ENCODE results near the gene ASB4. TPM values are rescaled to one million over a fixed set of nuclear protein-coding genes. Genes with fewer than 3 reads are reported as not detected.

Gene ASB4
- total RNA-seq, 4 donors from 2014 or later = 0.19 TPM; not detected in 3

DNA sequence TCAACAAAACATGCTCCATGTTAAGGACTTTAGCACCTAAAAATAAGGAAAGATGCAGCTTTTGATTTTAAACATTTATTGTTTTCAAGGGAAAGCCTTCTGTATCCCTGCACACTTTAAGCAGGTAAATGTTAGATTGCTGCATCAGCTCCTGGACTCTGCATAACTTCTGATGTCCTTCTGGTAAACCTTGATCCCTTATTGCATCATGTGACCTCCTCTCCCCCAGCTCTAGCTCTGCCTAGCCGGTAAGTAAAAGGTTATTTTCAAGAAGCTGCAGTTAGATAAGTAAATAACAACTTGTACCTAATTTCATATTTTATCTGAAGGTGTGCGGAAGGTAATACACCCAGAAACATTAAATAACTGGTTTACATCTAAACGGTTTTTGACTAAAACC lies 73.1 kb downstream of the ASB4 start:
- no peaks in the 10 kb centered on the region for H3K36me3 ChIP-seq
- peaks cover 0 to 4% (median 0%) of the 10 kb centered on the region in 3 donors for H3K4me1 ChIP-seq
- WGBS, 2 donors = 68 to 75% methylated on average over 3 of the region's 3 CpGs
- no peaks in the 10 kb centered on the region for H3K9me3 ChIP-seq
- H3K27ac ChIP-seq = no peak overlapping the region
- intact Hi-C loops (cut with DNase I) = no loop called here
- no peak overlapping the region for H3K4me3 ChIP-seq
- no peaks in the 10 kb centered on the region for H3K27me3 ChIP-seq
- DNase-seq = no peak
- TF ChIP-seq, protein P1, sequence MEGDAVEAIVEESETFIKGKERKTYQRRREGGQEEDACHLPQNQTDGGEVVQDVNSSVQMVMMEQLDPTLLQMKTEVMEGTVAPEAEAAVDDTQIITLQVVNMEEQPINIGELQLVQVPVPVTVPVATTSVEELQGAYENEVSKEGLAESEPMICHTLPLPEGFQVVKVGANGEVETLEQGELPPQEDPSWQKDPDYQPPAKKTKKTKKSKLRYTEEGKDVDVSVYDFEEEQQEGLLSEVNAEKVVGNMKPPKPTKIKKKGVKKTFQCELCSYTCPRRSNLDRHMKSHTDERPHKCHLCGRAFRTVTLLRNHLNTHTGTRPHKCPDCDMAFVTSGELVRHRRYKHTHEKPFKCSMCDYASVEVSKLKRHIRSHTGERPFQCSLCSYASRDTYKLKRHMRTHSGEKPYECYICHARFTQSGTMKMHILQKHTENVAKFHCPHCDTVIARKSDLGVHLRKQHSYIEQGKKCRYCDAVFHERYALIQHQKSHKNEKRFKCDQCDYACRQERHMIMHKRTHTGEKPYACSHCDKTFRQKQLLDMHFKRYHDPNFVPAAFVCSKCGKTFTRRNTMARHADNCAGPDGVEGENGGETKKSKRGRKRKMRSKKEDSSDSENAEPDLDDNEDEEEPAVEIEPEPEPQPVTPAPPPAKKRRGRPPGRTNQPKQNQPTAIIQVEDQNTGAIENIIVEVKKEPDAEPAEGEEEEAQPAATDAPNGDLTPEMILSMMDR (IDR thresholded peaks at IDR 0.05) = no peak
- TF ChIP-seq POLR2A (IDR thresholded peaks at IDR 0.05) = no peak

DNA sequence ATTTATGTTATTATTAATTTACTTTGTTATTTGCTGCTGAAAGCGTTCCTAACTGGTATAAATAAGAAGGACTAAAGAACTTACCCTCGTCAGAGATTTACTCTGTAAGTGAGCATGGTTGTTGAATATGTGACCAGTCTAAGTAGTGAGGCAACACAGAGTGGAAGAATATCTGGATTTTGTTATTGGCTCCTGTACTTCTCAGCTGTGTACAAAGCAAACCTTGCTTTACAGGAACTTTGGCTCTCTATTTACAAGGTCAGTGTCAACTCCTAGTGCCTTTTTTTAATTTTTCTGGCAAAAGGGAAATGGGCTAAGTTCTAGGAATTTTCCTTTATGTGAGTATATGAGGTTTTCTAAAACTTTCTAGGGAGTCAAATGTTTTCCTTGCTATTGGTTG lies 74.9 kb downstream of the ASB4 start:
- Histone ChIP-seq H3K4me1 (no peaks in the 10 kb centered on the region), H3K9me3 (no peaks in the 10 kb centered on the region), H3K4me3 (no peak overlapping the region), H3K27ac (no peak overlapping the region), H3K27me3 (no peaks in the 10 kb centered on the region), H3K36me3 (no peaks in the 10 kb centered on the region)
- DNase-seq = no peak
- no peak for TF ChIP-seq POLR2A (IDR thresholded peaks at IDR 0.05)
- TF ChIP-seq, protein P1 (IDR thresholded peaks at IDR 0.05) = no peak
- intact Hi-C loops (cut with DNase I) = no loop called here
- 41 to 67% methylated on average over 2 of the region's 2 CpGs for WGBS, 2 donors

DNA sequence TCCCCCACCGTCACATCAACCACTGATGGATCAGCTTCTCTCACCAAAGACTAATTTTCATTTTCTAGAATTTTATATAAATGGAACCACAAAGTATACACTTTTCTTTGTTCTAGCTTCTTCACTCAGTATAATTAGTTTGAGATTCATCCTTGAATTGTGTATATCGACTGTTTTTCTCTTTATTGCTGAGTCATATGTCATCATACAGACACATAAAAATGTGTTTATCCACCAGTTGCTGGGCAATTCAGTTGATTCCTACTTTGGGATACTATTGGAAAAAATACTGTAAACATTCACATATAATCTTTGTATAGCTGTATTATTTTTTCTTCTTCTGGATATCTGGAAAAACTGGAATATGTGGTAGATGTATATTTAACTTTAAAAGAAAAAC lies 84.0 kb downstream of the ASB4 start:
- Histone ChIP-seq H3K27ac (no peak overlapping the region), H3K9me3 (no peaks in the 10 kb centered on the region), H3K36me3 (no peaks in the 10 kb centered on the region), H3K4me3 (no peak overlapping the region), H3K27me3 (no peaks in the 10 kb centered on the region), H3K4me1 (no peaks in the 10 kb centered on the region)
- WGBS, 2 donors = 72 to 79% methylated on average over 2 of the region's 2 CpGs
- no peak for DNase-seq
- no peak for TF ChIP-seq POLR2A (IDR thresholded peaks at IDR 0.05)
- TF ChIP-seq, protein P1 (IDR thresholded peaks at IDR 0.05) = no peak
- intact Hi-C loops (cut with DNase I) = no loop called here

DNA sequence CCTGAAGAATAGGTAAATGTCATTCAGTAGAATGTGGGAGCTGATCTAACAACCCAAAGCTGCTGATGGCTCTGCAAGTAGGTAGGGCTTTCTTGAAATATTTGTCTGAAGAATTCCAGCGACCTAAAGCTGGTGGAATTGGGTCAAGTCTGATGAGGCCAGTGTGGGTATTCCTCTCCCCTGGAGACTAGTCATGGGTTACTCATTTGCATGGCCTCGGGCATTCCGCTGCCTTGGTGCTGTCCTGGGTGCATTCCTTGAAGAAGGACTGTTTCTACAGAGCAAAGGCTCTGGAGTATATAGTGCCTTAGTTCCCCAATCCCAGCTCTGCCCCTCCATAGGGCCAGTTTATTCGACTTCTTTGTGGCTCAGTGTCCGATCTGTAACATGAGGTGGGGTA lies 91.4 kb downstream of the ASB4 start:
- TF ChIP-seq, protein P1 (IDR thresholded peaks at IDR 0.05) = no peak
- no peak for TF ChIP-seq POLR2A (IDR thresholded peaks at IDR 0.05)
- Histone ChIP-seq H3K36me3 (no peaks in the 10 kb centered on the region), H3K27me3 (no peaks in the 10 kb centered on the region), H3K4me1 (peaks cover 0 to 9% (median 0%) of the 10 kb centered on the region in 3 donors), H3K4me3 (no peak overlapping the region), H3K27ac (no peak overlapping the region), H3K9me3 (no peaks in the 10 kb centered on the region)
- intact Hi-C loops (cut with DNase I) = no loop called here
- no peak for DNase-seq
- 69 to 76% methylated on average over 3 to 4 of the region's 5 CpGs for WGBS, 2 donors

DNA sequence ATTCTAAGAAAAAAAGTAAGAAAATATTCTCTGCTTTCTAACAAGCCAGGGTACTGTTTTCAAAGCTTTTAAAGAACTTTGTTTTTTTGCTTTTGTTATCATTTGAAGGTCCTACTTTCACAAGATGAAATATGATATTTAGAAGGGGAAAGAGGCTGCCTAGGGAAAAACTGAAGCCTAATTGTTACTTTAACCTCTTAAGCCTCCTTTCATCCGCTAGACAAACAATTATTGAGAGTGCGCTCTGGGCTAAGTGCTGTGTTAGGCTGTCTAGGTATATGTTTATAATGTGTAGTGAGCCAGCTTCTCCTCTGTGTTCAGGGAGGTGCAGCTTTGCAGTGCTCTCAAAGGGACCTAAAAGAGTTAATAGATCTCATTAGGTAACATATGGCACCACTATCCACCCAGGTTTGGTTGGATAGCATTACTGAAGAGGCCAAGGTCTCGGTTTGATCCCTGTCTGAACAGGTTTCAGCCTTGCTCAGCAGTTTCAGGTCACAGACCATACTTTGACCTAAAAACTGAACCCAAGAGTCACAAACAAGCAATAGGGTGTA lies 92.6 kb downstream of the ASB4 start:
- TF ChIP-seq POLR2A (IDR thresholded peaks at IDR 0.05) = no peak
- Histone ChIP-seq H3K9me3 (no peaks in the 10 kb centered on the region), H3K4me1 (peaks cover 0 to 9% (median 0%) of the 10 kb centered on the region in 3 donors), H3K36me3 (no peaks in the 10 kb centered on the region), H3K27me3 (no peaks in the 10 kb centered on the region), H3K27ac (no peak overlapping the region), H3K4me3 (no peak overlapping the region)
- no peak for DNase-seq
- 23 to 51% methylated on average over 3 of the region's 3 CpGs for WGBS, 2 donors
- intact Hi-C loops (cut with DNase I) = no loop called here

DNA sequence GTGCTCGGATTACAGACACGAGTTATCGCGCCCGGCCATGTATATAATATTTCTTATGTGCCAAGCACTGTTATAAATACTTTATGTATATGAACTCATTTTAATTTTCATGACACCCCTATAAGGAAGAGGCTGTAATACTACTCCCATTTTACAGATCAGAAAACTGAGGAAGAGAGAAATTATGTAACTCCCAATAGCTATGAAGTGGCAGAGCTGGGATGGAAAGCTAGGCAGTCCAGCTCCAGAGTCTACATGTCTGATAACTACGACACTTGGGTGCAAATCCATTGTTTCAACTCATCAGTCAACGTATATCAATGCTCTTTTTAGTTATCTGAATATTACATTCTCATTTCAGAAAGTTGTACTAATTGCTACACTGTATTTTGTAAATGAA lies 93.6 kb downstream of the ASB4 start:
- 89 to 94% methylated on average over 7 of the region's 7 CpGs for WGBS, 2 donors
- H3K4me1 ChIP-seq = peaks cover 0 to 9% (median 0%) of the 10 kb centered on the region in 3 donors
- no peak for TF ChIP-seq POLR2A (IDR thresholded peaks at IDR 0.05)
- TF ChIP-seq, protein P1 (IDR thresholded peaks at IDR 0.05) = no peak
- H3K9me3 ChIP-seq = no peaks in the 10 kb centered on the region
- H3K27me3 ChIP-seq = no peaks in the 10 kb centered on the region
- no peak overlapping the region for H3K4me3 ChIP-seq
- H3K36me3 ChIP-seq = peaks cover 0 to 6% (median 2%) of the 10 kb centered on the region in 3 donors
- no peak for DNase-seq
- H3K27ac ChIP-seq = no peak overlapping the region
- intact Hi-C loops (cut with DNase I) = no loop called here

All from esophagus squamous epithelium (tissue), 5 donors.